Measurements from ENCODE around the gene CAMKK2.

GRCh38 chr12:121203482-121203881 is 93.0 kb downstream of the CAMKK2 start:
- TF ChIP-seq JUND (IDR thresholded peaks at IDR 0.05) (no peak), CTCF (IDR thresholded peaks at IDR 0.05) (no peak), TAF1 (IDR thresholded peaks at IDR 0.05; ENCODE audit: borderline replicate concordance, low read depth, low read length) (no peak), RAD21 (IDR thresholded peaks at IDR 0.05; ENCODE audit: low read length) (no peak), RFX5 (IDR thresholded peaks at IDR 0.05; ENCODE audit: low read length) (no peak), USF2 (IDR thresholded peaks at IDR 0.05; ENCODE audit: borderline replicate concordance, low read depth, low read length) (no peak), POLR2AphosphoS5 (IDR thresholded peaks at IDR 0.05; ENCODE audit: low read depth, low read length) (no peak)
